GM10248 (cell line): ENCODE data around the gene MINDY3.

ENCODE experiments used
- CTCF ChIA-PET: fragments of 300-600 bp; sonication (Branson Sonifier 250); formaldehyde crosslinking; extraction: SDS; loops from one replicate; lab custom pipeline; 2021; ENCODE audit warnings: antibody characterized with exemption; lab: Yijun Ruan, JAX
- POLR2A ChIA-PET: fragments of 350-650 bp; sonication (Branson Sonifier 250); formaldehyde crosslinking; extraction: SDS; loops from one replicate; lab custom pipeline; 2020; ENCODE audit warnings: antibody characterized with exemption; lab: Yijun Ruan, JAX
- DNase-seq: peaks from one replicate; pipeline ENCODE4 v3.0.0; 2012; ENCODE audit errors: extremely low spot score
- TF ChIP-seq, protein P1 (sequence below): IDR thresholded peaks from 2 replicates; pipeline ENCODE4 v1.5.1; 2012; ENCODE audit warnings: mild to moderate bottlenecking, low read depth; ENCODE audit errors: extremely low read depth, missing control alignments, control extremely low read depth

The MINDY3 gene

DNA sequence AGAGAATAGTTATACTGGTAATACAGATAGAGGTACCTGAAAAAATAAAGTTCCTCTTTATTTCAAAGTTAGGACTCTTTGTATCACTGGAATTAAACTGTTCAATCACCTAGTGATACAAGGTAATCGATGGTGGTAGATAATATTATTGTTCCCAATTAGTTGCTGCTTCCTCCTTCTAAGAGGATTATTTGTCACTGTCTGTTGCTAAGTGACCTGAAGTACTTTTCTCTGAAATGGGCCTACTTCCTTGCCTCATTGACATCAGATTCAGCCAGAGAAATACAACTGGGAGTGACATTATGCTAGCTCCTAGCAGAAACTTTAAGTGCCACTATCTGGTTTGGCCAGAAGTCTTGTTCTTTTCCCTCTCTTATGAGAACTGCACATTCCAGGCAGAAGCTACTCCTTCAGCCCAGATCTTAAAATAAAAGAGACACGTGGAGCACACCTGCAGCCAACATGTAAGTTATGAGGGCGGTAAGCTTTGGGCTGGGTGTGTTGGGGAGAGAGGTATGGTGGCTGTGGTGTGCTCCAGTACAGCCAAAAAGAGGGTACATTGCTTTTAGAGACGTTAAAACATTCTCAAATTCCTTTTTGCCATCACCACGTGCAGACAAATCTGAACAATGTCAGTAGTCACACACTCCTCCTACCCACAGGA lies 54.8 kb downstream of the MINDY3 start:
- ChIA-PET POLR2A (no interaction called here), CTCF (no interaction called here)
- no peak for DNase-seq
- TF ChIP-seq, protein P1, sequence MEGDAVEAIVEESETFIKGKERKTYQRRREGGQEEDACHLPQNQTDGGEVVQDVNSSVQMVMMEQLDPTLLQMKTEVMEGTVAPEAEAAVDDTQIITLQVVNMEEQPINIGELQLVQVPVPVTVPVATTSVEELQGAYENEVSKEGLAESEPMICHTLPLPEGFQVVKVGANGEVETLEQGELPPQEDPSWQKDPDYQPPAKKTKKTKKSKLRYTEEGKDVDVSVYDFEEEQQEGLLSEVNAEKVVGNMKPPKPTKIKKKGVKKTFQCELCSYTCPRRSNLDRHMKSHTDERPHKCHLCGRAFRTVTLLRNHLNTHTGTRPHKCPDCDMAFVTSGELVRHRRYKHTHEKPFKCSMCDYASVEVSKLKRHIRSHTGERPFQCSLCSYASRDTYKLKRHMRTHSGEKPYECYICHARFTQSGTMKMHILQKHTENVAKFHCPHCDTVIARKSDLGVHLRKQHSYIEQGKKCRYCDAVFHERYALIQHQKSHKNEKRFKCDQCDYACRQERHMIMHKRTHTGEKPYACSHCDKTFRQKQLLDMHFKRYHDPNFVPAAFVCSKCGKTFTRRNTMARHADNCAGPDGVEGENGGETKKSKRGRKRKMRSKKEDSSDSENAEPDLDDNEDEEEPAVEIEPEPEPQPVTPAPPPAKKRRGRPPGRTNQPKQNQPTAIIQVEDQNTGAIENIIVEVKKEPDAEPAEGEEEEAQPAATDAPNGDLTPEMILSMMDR = no peak

DNA sequence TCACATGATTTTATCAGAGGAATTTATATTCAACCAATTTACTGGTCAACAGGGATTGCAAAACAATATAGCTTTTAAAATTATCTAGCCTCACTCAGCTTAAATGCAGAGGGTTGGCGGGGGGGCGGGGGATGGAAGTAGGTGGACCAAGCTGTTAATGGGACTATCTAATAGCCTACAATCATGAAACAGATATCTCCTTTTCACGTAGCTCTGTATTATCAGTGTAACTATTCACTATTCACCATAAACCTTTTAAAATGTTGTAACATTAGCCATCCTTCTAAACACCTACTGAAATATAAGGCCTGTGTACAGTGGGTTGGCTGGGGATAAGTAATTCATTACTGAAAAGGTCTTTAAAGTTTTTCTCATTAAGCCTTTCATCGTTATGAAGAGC lies 56.2 kb downstream of the MINDY3 start:
- ChIA-PET CTCF (no interaction called here), POLR2A (no interaction called here)
- DNase-seq = no peak
- TF ChIP-seq, protein P1 = no peak

DNA sequence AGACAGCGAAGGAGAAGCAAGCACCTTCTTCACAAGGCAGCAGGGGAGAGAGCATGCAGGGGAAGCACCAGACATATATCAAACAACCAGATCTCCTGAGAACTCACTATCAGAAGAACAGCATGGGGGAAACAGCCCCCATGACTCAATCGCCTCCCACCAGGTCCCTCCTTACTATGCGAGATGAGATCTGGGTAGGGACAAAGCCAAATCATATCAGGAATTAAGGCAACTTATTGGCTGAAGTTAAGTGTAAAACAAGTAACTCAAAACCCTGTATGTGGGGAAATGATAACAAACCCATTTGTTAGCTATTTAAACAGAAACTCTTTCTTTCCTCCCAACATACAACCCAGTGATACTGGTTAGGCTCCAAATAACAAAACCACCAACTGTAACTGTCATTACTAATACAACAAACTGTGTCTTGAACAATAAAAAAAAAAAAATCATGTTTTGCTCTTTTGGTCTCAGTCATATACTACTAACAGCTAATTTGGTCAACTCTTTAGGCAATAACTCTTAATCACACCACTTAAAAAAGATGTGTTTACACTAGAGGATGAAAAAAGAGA lies 57.8 kb downstream of the MINDY3 start:
- ChIA-PET CTCF (interaction anchor here (0.7 kb wide), 1 partner anchor 14 kb away, joined by 3 read pairs; no protein-coding TSS in a partner anchor), POLR2A (no interaction called here)
- no peak for DNase-seq
- TF ChIP-seq, protein P1 = no peak

DNA sequence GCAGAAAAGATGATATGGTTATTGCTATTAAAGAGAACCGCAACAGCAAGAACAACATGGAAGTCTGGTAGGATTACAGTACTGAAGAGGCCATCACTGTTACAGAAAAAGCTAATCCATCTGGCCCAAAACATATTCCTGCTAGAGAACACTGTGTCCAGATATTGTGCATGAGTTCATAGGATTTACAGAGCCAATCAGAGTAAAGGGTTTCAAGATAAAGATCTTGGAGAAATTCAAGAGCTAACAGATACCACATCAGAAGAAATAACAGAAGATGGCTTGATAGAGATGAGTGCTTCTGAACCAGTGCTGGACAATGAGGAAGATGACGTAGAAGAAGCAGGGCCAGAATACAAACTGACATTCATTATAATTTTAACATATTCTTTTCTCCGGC lies 58.7 kb downstream of the MINDY3 start:
- CTCF ChIA-PET = no interaction called here
- POLR2A ChIA-PET = no interaction called here
- TF ChIP-seq, protein P1 = no peak
- no peak for DNase-seq

DNA sequence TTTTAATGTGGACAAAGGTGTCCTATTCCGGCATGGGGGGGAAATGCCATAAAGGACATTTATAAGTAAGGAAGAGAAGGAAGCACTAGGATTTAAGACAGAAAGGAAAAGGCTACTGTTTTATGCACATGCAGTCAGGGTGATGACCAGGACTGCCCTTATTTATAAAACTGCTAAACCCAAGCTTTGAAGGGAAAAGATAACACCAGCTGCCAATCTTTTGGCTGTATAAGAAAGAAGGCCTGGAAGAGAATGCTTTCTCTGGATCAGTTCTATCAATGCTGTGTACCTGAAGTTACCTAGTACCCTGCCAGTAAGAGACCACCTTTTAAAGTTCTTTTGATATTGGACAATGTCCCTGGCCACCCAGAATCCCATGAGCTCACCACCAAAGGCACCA lies 59.2 kb downstream of the MINDY3 start:
- POLR2A ChIA-PET = no interaction called here
- CTCF ChIA-PET = no interaction called here
- TF ChIP-seq, protein P1 = no peak
- no peak for DNase-seq

DNA sequence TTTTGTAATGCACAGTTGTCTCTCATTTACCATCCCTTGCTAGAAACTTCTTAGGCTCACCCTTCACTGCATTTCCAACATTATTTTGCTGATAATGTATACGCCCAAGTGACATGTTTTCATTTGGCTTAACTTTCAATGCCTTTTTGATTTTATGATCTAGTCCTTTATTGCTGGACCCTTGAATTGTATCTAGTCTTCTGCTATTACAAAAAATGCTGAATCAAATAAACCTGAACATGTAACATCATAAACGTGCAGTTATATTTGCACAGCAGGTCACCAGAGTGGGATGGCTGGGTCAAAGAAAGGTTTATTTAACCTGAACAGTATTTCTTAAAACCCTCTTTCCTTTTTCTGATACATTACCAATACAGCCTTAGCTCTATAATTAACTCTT lies 63.0 kb downstream of the MINDY3 start:
- POLR2A ChIA-PET = no interaction called here
- TF ChIP-seq, protein P1 = no peak
- CTCF ChIA-PET = interaction anchor here (1.5 kb wide), 1 partner anchor 16 kb away, joined by 3 read pairs; no protein-coding TSS in a partner anchor
- no peak for DNase-seq
